GM12801 (cell line): ENCODE measurements around the gene CDH26.

Experiments
- TF ChIP-seq, protein P1 (sequence below): IDR thresholded peaks from one replicate; pipeline ENCODE4 v1.5.1; 2011; ENCODE audit warnings: control low read depth; ENCODE audit not compliant: insufficient read length; ENCODE audit errors: extremely low read depth

Gene CDH26

DNA sequence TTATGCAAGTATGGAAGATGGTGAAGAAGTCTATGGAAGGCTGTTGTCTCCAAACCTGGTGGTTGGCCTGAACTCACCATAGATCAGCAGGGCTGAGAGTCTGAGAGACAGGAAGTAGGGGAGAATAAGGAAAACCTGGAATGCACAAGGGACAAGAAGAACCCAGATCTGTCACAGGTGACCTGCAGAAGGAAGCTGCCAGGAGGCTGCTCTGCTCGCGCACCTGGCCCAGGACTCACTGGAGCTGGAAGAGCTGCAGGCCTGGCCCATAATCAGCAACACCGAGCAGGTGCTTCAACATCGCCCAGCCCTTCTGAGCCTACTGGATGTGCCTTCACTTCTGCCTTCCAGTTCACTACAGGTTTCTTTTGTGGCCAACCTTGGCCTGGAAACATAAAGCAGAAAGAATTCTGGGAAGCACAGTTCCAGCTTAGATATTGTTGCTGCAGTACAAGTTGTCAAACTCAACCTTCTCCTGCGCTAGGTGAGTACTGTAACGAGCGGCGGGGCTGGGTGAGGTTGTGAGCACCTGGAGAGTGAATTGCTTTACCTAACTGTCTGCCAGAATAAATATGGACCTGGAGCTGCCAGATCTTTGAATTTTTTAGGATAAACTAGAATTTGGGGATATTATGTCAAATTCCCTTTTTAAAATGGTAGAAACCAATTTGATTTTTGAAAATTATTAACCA lies 82.4 kb downstream of the CDH26 start:
- TF ChIP-seq, protein P1, sequence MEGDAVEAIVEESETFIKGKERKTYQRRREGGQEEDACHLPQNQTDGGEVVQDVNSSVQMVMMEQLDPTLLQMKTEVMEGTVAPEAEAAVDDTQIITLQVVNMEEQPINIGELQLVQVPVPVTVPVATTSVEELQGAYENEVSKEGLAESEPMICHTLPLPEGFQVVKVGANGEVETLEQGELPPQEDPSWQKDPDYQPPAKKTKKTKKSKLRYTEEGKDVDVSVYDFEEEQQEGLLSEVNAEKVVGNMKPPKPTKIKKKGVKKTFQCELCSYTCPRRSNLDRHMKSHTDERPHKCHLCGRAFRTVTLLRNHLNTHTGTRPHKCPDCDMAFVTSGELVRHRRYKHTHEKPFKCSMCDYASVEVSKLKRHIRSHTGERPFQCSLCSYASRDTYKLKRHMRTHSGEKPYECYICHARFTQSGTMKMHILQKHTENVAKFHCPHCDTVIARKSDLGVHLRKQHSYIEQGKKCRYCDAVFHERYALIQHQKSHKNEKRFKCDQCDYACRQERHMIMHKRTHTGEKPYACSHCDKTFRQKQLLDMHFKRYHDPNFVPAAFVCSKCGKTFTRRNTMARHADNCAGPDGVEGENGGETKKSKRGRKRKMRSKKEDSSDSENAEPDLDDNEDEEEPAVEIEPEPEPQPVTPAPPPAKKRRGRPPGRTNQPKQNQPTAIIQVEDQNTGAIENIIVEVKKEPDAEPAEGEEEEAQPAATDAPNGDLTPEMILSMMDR: no peak

DNA sequence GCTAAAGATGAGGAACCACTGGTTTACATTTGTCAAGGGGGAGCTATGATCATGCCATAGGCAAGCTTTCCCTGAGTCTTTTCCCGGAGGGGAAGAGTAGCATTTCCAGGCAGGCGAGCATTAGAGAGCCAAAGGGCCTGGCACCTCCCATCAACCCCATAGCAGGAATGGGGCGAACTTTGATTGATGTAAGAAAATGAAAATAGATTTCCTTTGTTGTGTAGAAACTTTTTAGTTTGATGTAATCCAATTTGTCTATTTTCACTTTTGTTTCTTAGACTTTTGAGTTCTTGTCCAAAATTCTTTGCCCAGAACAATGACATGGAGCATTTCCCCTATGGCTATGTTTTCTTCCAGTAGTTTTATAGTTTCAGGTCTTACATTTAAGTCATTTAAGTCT lies 85.2 kb downstream of the CDH26 start:
- TF ChIP-seq, protein P1: no peak

DNA sequence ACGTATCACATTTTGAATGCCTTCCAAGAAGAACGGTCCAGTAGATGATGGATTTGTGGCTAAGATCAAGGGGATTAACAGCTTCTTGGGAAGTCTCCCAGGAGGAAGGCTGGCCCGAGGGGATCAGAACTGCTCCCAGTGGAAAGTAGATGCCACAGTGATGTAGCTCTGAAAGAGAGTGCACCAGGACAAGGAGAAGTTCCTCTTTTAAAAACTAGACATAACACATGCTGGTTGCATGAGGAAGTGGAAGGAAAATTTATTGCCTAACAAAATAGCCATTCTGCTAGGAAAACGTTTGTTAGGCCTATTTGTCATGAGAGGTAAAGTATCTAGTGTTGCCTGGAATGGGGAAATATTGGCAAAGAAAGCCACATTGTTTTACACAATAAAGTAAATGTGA lies 87.8 kb downstream of the CDH26 start:
- TF ChIP-seq, protein P1: no peak

DNA sequence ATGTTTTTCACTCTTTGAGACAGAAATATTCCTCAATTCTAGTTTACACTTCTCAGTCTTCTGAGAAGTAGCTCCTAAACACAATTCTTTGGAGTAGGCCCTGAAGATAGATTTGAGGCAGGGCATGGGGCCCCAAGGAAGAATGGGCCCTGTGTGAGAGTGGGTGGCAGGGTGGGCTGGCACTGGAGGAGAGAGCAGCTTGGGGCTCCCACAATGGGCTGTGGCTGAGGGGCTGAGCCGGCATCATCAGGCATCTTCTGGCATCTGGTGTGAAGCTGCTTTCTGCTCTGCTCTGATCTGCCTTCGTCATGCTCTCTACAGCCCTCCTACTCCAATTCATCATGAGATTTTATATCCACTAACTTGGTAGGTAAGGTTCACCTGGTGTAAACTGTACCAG lies 88.2 kb downstream of the CDH26 start:
- TF ChIP-seq, protein P1: no peak

DNA sequence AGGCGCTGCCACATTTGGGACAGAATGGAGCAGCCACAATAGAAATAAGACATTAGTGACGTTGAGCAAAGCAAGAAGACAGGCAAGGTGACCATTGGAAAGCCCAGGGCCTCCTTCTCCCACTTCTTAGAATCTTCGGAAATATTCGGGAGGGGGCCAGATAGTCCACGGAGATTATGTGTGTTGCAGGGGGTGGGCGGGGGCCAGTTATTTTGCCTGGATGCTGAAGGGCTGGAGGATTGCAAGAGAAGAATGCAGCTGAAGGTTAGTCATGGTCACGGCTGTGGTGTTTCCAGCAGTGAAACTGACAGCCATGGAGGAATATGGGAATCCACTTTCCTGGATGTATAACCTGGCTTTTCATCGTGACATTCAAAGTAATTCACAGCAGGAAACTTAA lies 88.6 kb downstream of the CDH26 start:
- TF ChIP-seq, protein P1: no peak

DNA sequence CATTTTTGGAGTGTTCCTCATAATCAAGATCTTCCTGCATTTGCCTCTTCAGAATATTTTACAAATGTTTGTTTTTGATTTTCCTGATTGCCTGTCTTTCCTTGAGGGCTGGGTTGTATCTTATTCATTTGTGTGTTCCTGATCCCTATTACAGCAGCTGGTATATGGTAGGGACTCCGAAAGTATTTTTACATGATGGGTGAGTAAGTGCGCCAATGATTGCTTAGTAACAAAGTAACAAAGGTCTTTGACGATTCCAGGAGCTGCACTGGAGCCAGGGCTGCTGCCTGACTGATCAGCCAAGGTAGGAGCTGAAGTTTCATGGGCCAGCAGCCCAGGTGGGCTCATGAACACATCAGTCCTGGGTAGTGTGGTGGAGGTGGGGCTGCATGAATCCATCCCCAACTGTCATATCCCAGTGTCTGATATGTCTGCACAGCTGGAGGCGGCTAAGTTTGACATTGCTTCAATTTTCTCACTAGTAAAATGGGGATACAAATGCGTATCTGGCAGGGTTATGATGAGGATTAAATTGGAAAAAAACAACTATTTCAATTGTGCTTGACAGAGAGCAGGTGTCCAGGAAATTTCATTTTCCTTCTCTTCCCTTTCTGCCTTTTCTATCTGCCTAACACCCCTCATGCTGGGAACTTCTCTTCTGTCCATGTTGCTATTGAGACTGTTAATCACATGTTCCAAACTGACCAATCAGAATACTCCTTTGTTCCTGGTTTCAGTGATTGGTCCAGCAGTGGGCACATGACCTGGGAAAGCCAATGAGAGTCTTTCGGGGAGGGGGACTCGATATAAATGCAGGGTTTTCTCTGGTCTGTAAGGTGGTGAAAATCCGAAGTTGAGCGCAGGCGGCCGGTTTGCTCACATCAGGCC lies 90.7 kb downstream of the CDH26 start:
- TF ChIP-seq, protein P1: no peak

DNA sequence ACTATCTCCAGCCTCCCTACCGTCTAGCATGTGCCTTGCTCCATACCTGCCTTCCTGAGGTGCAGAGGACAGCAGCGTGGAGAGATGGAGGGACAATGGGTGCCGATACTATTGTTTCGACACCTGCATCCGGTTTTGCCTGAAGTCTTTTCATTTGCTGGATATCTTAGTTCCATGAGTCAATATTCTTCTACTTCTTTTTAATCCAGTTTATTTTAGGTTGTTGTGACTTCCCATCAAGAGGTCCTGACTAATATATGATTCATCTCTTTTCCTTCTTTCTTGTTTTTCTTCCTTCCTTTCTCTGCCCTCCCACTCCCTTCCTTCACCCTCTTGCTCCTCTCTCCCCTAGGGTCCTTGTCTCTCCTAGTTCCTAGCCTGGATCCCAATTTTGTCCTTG lies 91.4 kb downstream of the CDH26 start:
- TF ChIP-seq, protein P1: no peak
